Astrocyte (in vitro differentiated cells and primary cell): ENCODE measurements around the gene SLC1A3. TPM values are rescaled to one million over a fixed set of nuclear protein-coding genes. Genes with fewer than 3 reads are reported as not detected.

ENCODE experiments used
- DNase-seq: peaks from one replicate; pipeline ENCODE4 v3.0.0-alpha.2; 2010; ENCODE audit warnings: low read depth
- FAIRE-seq: peaks from 2 replicates; lab custom pipeline; 2011; peaks lifted over from hg19 to GRCh38; lab: Jason Lieb, UNC
- H2AFZ ChIP-seq: 2 replicates; pipeline ENCODE4 v1.6.0; 2012; ENCODE audit warnings: low read depth, low read length, inconsistent platforms
- H3K27ac ChIP-seq: 2 replicates; pipeline ENCODE4 v1.5.1; 2011; ENCODE audit warnings: low read depth, low read length, inconsistent platforms
- H3K27me3 ChIP-seq: 2 replicates; pipeline ENCODE4 v1.6.0; 2011; ENCODE audit warnings: low read length, inconsistent platforms; ENCODE audit not compliant: insufficient read depth
- H3K36me3 ChIP-seq: 2 replicates; pipeline ENCODE4 v1.5.1; 2011; ENCODE audit warnings: low read length, inconsistent platforms; ENCODE audit not compliant: insufficient read depth
- H3K4me1 ChIP-seq: 2 replicates; pipeline ENCODE4 v1.5.1; 2011; ENCODE audit warnings: low read length, inconsistent platforms; ENCODE audit not compliant: insufficient read depth
- H3K4me2 ChIP-seq: 2 replicates; pipeline ENCODE4 v1.6.0; 2012; ENCODE audit warnings: low read length, inconsistent platforms
- H3K4me3 ChIP-seq: 2 replicates; pipeline ENCODE4 v1.5.1; 2011; ENCODE audit warnings: low read depth, mild to moderate bottlenecking, low read length, inconsistent platforms; ENCODE audit not compliant: insufficient read depth
- H3K79me2 ChIP-seq: 2 replicates; pipeline ENCODE4 v1.6.0; 2012; ENCODE audit warnings: mild to moderate bottlenecking, low read length, inconsistent platforms; ENCODE audit not compliant: insufficient read depth
- H3K9ac ChIP-seq: 2 replicates; pipeline ENCODE4 v1.6.0; 2012; ENCODE audit warnings: mild to moderate bottlenecking, low read length, inconsistent platforms
- H3K9me3 ChIP-seq: 2 replicates; pipeline ENCODE4 v1.5.1; 2012; ENCODE audit warnings: low read depth, mild to moderate bottlenecking, low read length, inconsistent platforms; ENCODE audit not compliant: insufficient read depth
- H4K20me1 ChIP-seq: 2 replicates; pipeline ENCODE4 v1.6.0; 2012; ENCODE audit warnings: low read length, inconsistent platforms; ENCODE audit not compliant: insufficient read depth
- H3K27ac Mint-ChIP-seq: one replicate; pipeline ENCODE4 v1.8.0; 2021; ENCODE audit warnings: mild to moderate bottlenecking, mixed read lengths; ENCODE audit not compliant: unreplicated experiment
- H3K27me3 Mint-ChIP-seq: one replicate; pipeline ENCODE4 v1.8.0; 2021; ENCODE audit warnings: low read depth, mixed read lengths; ENCODE audit not compliant: unreplicated experiment
- H3K36me3 Mint-ChIP-seq: one replicate; pipeline ENCODE4 v1.8.0; 2021; ENCODE audit warnings: low read depth, mixed read lengths; ENCODE audit not compliant: unreplicated experiment
- H3K4me1 Mint-ChIP-seq: one replicate; pipeline ENCODE4 v1.8.0; 2021; ENCODE audit warnings: low read depth, mixed read lengths; ENCODE audit not compliant: unreplicated experiment
- H3K4me3 Mint-ChIP-seq: one replicate; pipeline ENCODE4 v1.8.0; 2021; ENCODE audit warnings: mild to moderate bottlenecking, moderate library complexity, mixed read lengths; ENCODE audit not compliant: unreplicated experiment
- H3K9me3 Mint-ChIP-seq: one replicate; pipeline ENCODE4 v1.8.0; 2021; ENCODE audit warnings: mild to moderate bottlenecking, mixed read lengths; ENCODE audit not compliant: unreplicated experiment
- CTCF ChIP-seq: IDR thresholded peaks from 2 replicates; pipeline ENCODE4 v1.5.1; 2011; ENCODE audit warnings: low read depth, mild to moderate bottlenecking, inconsistent platforms, low read length, moderate library complexity; ENCODE audit not compliant: insufficient read depth
- EZH2 ChIP-seq: IDR thresholded peaks from 2 replicates; pipeline ENCODE4 v1.6.1; 2012; ENCODE audit warnings: mild to moderate bottlenecking, low read length, inconsistent platforms; ENCODE audit not compliant: insufficient read depth
- total RNA-seq: library from RNA; stranded (reverse); gene quantifications from 2 replicates; pipeline ENCODE4 v1.2.1, GENCODE V29; 2021

Gene SLC1A3
- total RNA-seq, 1 donor from 2014 or later = 23.8 TPM

- Mint-ChIP-seq H3K4me3 (no peak overlapping the region), H3K27ac (peak overlapping the region; percentile 67), H3K9me3 (peaks cover 1% of the 10 kb centered on the region), H3K4me1 (peaks cover 24% of the 10 kb centered on the region), H3K27me3 (no peaks in the 10 kb centered on the region), H3K36me3 (peaks cover 33% of the 10 kb centered on the region)
- no peak overlapping the region for H3K4me2 ChIP-seq
- H3K27me3 ChIP-seq = no peaks in the 10 kb centered on the region
- H3K4me3 ChIP-seq = no peak overlapping the region
- no peaks in the 10 kb centered on the region for H3K36me3 ChIP-seq
- no peak overlapping the region for H3K27ac ChIP-seq
- H3K9me3 ChIP-seq = no peaks in the 10 kb centered on the region
- no peak overlapping the region for H2AFZ ChIP-seq
- H3K4me1 ChIP-seq = peaks cover 5% of the 10 kb centered on the region
- no peaks in the 10 kb centered on the region for H3K79me2 ChIP-seq
- H4K20me1 ChIP-seq = no peaks in the 10 kb centered on the region
- DNase-seq (no peak), FAIRE-seq (no peak)
- TF ChIP-seq EZH2 (no peak), CTCF (no peak)
- H3K9ac ChIP-seq = no peak overlapping the region
These were observed 7.6 kb downstream of the SLC1A3 start for GRCh38 chr5:36613771-36614656.

- peaks cover 1% of the 10 kb centered on the region for H3K9me3 Mint-ChIP-seq
- H3K4me1 Mint-ChIP-seq = peaks cover 25% of the 10 kb centered on the region
- Histone ChIP-seq H3K4me1 (peaks cover 5% of the 10 kb centered on the region), H3K4me2 (no peak overlapping the region), H3K79me2 (no peaks in the 10 kb centered on the region), H3K27ac (no peak overlapping the region), H2AFZ (no peak overlapping the region), H4K20me1 (no peaks in the 10 kb centered on the region), H3K27me3 (no peaks in the 10 kb centered on the region), H3K9ac (no peak overlapping the region), H3K36me3 (no peaks in the 10 kb centered on the region), H3K9me3 (no peaks in the 10 kb centered on the region), H3K4me3 (no peak overlapping the region)
- peak overlapping the region; percentile 28 for H3K4me3 Mint-ChIP-seq
- TF ChIP-seq EZH2 = no peak
- no peak for TF ChIP-seq CTCF
- no peaks in the 10 kb centered on the region for H3K27me3 Mint-ChIP-seq
- DNase-seq (no peak), FAIRE-seq (no peak)
- peak overlapping the region; percentile 67 for H3K27ac Mint-ChIP-seq
- peaks cover 33% of the 10 kb centered on the region for H3K36me3 Mint-ChIP-seq
These were observed 8.4 kb downstream of the SLC1A3 start for GRCh38 chr5:36614657-36615308.
